H1 (cell line): Measurements from ENCODE around the gene BAHD1. TPM values are rescaled to one million over a fixed set of nuclear protein-coding genes. Genes with fewer than 3 reads are reported as not detected.
A peak's percentile ranks its signal among the peaks of the same experiment; 100 is the strongest.

Experiments used
- CTCF ChIA-PET: fragments of 300-600 bp; sonication (Branson Sonifier 250); formaldehyde crosslinking; loops from one replicate; lab custom pipeline; 2021; ENCODE audit not compliant: partially characterized antibody; lab: Charles Lee
- POLR2A ChIA-PET: fragments of 300-600 bp; sonication (Branson Sonifier 250); formaldehyde crosslinking; loops from one replicate; lab custom pipeline; 2021; ENCODE audit warnings: inconsistent platforms; ENCODE audit not compliant: partially characterized antibody; lab: Charles Lee
- DNase-seq, 2 experiments: peaks; one replicate each; pipeline versions ENCODE4 v3.0.0 to v3.0.0-alpha.2; 2010 to 2022; ENCODE audit warnings: low spot score in 2 of 2, low read depth in 1 of 2, mixed read lengths in 1 of 2
- FAIRE-seq: peaks from 2 replicates; lab custom pipeline; 2011; peaks lifted over from hg19 to GRCh38; lab: Jason Lieb, UNC
- H2AFZ ChIP-seq: 2 replicates; pipeline ENCODE4 v1.8.1; 2012; ENCODE audit warnings: low read length, inconsistent platforms
- H2AK5ac ChIP-seq: 2 replicates; pipeline ENCODE4 v1.6.1; 2013; ENCODE audit warnings: low read depth, low read length
- H2BK120ac ChIP-seq: replicated peaks from 2 replicates; pipeline ENCODE3; 2013; ENCODE audit warnings: low read depth, low read length, inconsistent platforms
- H2BK12ac ChIP-seq: 2 replicates; pipeline ENCODE4 v1.6.1; 2013; ENCODE audit warnings: low read depth, low read length
- H2BK15ac ChIP-seq: 2 replicates; pipeline ENCODE4 v1.6.1; 2013; ENCODE audit warnings: low read length
- H2BK20ac ChIP-seq: 2 replicates; pipeline ENCODE4 v1.6.1; 2013; ENCODE audit warnings: low read length
- H2BK5ac ChIP-seq: 2 replicates; pipeline ENCODE4 v1.6.1; 2013; ENCODE audit warnings: low read depth, low read length
- H3K14ac ChIP-seq: 2 replicates; pipeline ENCODE4 v1.6.1; 2013; ENCODE audit warnings: inconsistent platforms; ENCODE audit not compliant: insufficient read length
- H3K18ac ChIP-seq: 2 replicates; pipeline ENCODE4 v1.6.1; 2013; ENCODE audit warnings: low read length; ENCODE audit errors: extremely low read depth
- H3K23ac ChIP-seq: 2 replicates; pipeline ENCODE4 v1.6.1; 2013; ENCODE audit warnings: inconsistent platforms; ENCODE audit not compliant: insufficient read length
- H3K23me2 ChIP-seq: 2 replicates; pipeline ENCODE4 v1.6.1; 2013; ENCODE audit warnings: low read depth, low read length
- H3K27ac ChIP-seq: 2 replicates; pipeline ENCODE4 v1.6.1; 2011; ENCODE audit warnings: low read depth, low read length, inconsistent platforms
- H3K27me3 ChIP-seq, 4 experiments: replicated peaks in 1 of 4; 1 replicate in 1 of 4; 2 replicates in 3 of 4; pipeline versions ENCODE4 v1.6.1 to v1.8.1; 2011 to 2013; ENCODE audit warnings: low read length in 3 of 4, mild to moderate bottlenecking in 3 of 4, inconsistent platforms in 2 of 4, mixed read lengths in 2 of 4, moderate library complexity in 1 of 4; ENCODE audit not compliant: control insufficient read depth in 3 of 4, insufficient read depth in 3 of 4; ENCODE audit errors: extremely low read depth in 1 of 4
- H3K36me3 ChIP-seq, 4 experiments: 2 replicates each; pipeline versions ENCODE4 v1.6.1 to v1.8.1; 2011 to 2013; ENCODE audit warnings: mild to moderate bottlenecking in 4 of 4, low read length in 3 of 4, moderate library complexity in 2 of 4, control low read depth in 1 of 4, inconsistent platforms in 1 of 4; ENCODE audit not compliant: insufficient read depth in 4 of 4, control insufficient read depth in 2 of 4
- H3K4ac ChIP-seq: replicated peaks from 2 replicates; pipeline ENCODE3; 2013; ENCODE audit warnings: low read length, low read depth, mixed read lengths, inconsistent platforms; ENCODE audit not compliant: insufficient read length
- H3K4me1 ChIP-seq, 4 experiments: replicated peaks in 1 of 4; 1 replicate in 1 of 4; 2 replicates in 3 of 4; pipeline versions ENCODE4 v1.6.1 to v1.8.1; 2011 to 2013; ENCODE audit warnings: low read length in 3 of 4, inconsistent platforms in 2 of 4, mixed read lengths in 1 of 4; ENCODE audit not compliant: insufficient read depth in 4 of 4, control insufficient read depth in 3 of 4
- H3K4me2 ChIP-seq, 2 experiments: 2 replicates each; pipeline versions ENCODE4 v1.6.1 to v1.8.1; 2011 to 2013; ENCODE audit warnings: low read depth in 2 of 2, low read length in 2 of 2, control low read depth in 1 of 2, inconsistent platforms in 1 of 2, mild to moderate bottlenecking in 1 of 2; ENCODE audit not compliant: insufficient read depth in 1 of 2
- H3K4me3 ChIP-seq, 4 experiments: fragments of 200-600, 300-600 bp in 1 of 4; sonication (generic), shearing (Covaris generic), sonication (Bioruptor Twin) in 1 of 4; 2 replicates each; pipeline versions ENCODE4 v1.5.1 to v1.8.1; 2011 to 2016; ENCODE audit warnings: low read length in 4 of 4, low read depth in 3 of 4, control low read depth in 2 of 4, inconsistent platforms in 2 of 4, mild to moderate bottlenecking in 2 of 4, mixed read lengths in 1 of 4, moderate library complexity in 1 of 4; ENCODE audit not compliant: insufficient read depth in 2 of 4; ENCODE audit errors: extremely low read depth in 1 of 4
- H3K56ac ChIP-seq: replicated peaks from 2 replicates; pipeline ENCODE3; 2013; ENCODE audit warnings: low read depth, mild to moderate bottlenecking, mixed read lengths, low read length, inconsistent platforms; ENCODE audit not compliant: insufficient read length
- H3K79me1 ChIP-seq: 2 replicates; pipeline ENCODE4 v1.6.1; 2013; ENCODE audit warnings: low read depth, low read length, control low read depth
- H3K79me2 ChIP-seq, 2 experiments: 2 replicates each; pipeline versions ENCODE4 v1.6.1 to v1.8.1; 2012 to 2013; ENCODE audit warnings: low read length in 2 of 2, mild to moderate bottlenecking in 2 of 2, inconsistent platforms in 1 of 2; ENCODE audit not compliant: insufficient read depth in 2 of 2, control insufficient read depth in 1 of 2
- H3K9ac ChIP-seq, 4 experiments: replicated peaks in 1 of 4; 1 replicate in 1 of 4; 2 replicates in 3 of 4; pipeline versions ENCODE4 v1.6.1 to v1.8.1; 2011 to 2013; ENCODE audit warnings: low read depth in 3 of 4, low read length in 3 of 4, control low read depth in 2 of 4, mild to moderate bottlenecking in 2 of 4, moderate library complexity in 2 of 4, inconsistent platforms in 1 of 4; ENCODE audit errors: extremely low read depth in 1 of 4
- H3K9me3 ChIP-seq, 2 experiments: 2 replicates each; pipeline versions ENCODE4 v1.6.1 to v1.8.1; 2012 to 2013; ENCODE audit warnings: mild to moderate bottlenecking in 2 of 2, moderate library complexity in 2 of 2, control low read depth in 1 of 2, inconsistent platforms in 1 of 2, low read depth in 1 of 2, low read length in 1 of 2, mixed read lengths in 1 of 2; ENCODE audit not compliant: insufficient read depth in 2 of 2
- H4K20me1 ChIP-seq, 2 experiments: replicated peaks in 1 of 2; 2 replicates each; pipeline versions ENCODE3 to v1.8.1; 2011 to 2013; ENCODE audit warnings: inconsistent platforms in 2 of 2, low read length in 2 of 2, mild to moderate bottlenecking in 1 of 2; ENCODE audit not compliant: insufficient read depth in 2 of 2, control insufficient read depth in 1 of 2
- H4K5ac ChIP-seq: 2 replicates; pipeline ENCODE4 v1.6.1; 2013; ENCODE audit warnings: low read length, low read depth, mixed read lengths, inconsistent platforms; ENCODE audit not compliant: insufficient read length
- H4K8ac ChIP-seq: 2 replicates; pipeline ENCODE4 v1.8.0; 2013; ENCODE audit warnings: mild to moderate bottlenecking, moderate library complexity, low read length, inconsistent platforms; ENCODE audit not compliant: insufficient read depth; ENCODE audit errors: extremely low read depth
- H4K91ac ChIP-seq: replicated peaks from 2 replicates; pipeline ENCODE3; 2013; ENCODE audit warnings: low read length, mixed read lengths, inconsistent platforms; ENCODE audit not compliant: insufficient read length
- BACH1 ChIP-seq: IDR thresholded peaks from 2 replicates; pipeline ENCODE4 v1.6.1; 2012; ENCODE audit warnings: low read length, improper control_type of control experiment
- CTCF ChIP-seq, 3 experiments: IDR thresholded peaks; 1 replicate in 2 of 3; 2 replicates in 1 of 3; pipeline versions ENCODE4 v1.5.1 to v1.6.1; 2011; ENCODE audit warnings: low read length in 3 of 3, mild to moderate bottlenecking in 3 of 3, inconsistent platforms in 2 of 3, low read depth in 1 of 3, moderate library complexity in 1 of 3; ENCODE audit not compliant: insufficient read depth in 1 of 3; ENCODE audit errors: control extremely low read depth in 1 of 3
- EP300 ChIP-seq, 2 experiments: IDR thresholded peaks; 1 replicate in 1 of 2; 2 replicates in 1 of 2; pipeline ENCODE4 v1.6.1; 2011 to 2012; ENCODE audit warnings: low read depth in 2 of 2, low read length in 2 of 2, mild to moderate bottlenecking in 2 of 2, borderline replicate concordance in 1 of 2, inconsistent platforms in 1 of 2, moderate library complexity in 1 of 2
- JUN ChIP-seq: IDR thresholded peaks from 2 replicates; pipeline ENCODE4 v1.6.1; 2011; ENCODE audit warnings: low read depth, mild to moderate bottlenecking, improper control_type of control experiment, low read length
- MAX ChIP-seq: IDR thresholded peaks from 2 replicates; pipeline ENCODE4 v1.6.1; 2012; ENCODE audit warnings: inconsistent platforms
- RFX5 ChIP-seq: IDR thresholded peaks from 2 replicates; pipeline ENCODE4 v1.6.1; 2011; ENCODE audit warnings: low read depth, low read length, improper control_type of control experiment, borderline replicate concordance
- SP2 ChIP-seq: IDR thresholded peaks from 2 replicates; pipeline ENCODE4 v1.6.1; 2012; ENCODE audit warnings: mild to moderate bottlenecking, low read length, inconsistent platforms
- SRF ChIP-seq: IDR thresholded peaks from 2 replicates; pipeline ENCODE4 v1.6.1; 2011; ENCODE audit warnings: mild to moderate bottlenecking, low read depth, low read length, moderate library complexity
- TAF1 ChIP-seq: IDR thresholded peaks from 2 replicates; pipeline ENCODE4 v1.6.1; 2011; ENCODE audit warnings: mild to moderate bottlenecking, low read depth, low read length
- TAF7 ChIP-seq: optimal IDR thresholded peaks from 2 replicates; pipeline ENCODE3; 2011; ENCODE audit warnings: low read depth, mild to moderate bottlenecking, inconsistent platforms, low read length, moderate library complexity, borderline replicate concordance
- WGBS, 2 experiments: shearing (Covaris generic) in 1 of 2; methylation state at CpG; one replicate each; pipeline versions ENCODE4 v1.1.6 to v1.1.7; 2013 to 2015; ENCODE audit warnings: low lambda C conversion rate in 2 of 2, mixed read lengths in 2 of 2, inconsistent platforms in 1 of 2, low coverage in 1 of 2, missing lambda C conversion rate in 1 of 2; ENCODE audit not compliant: insufficient replicate concordance in 2 of 2, insufficient coverage in 1 of 2, insufficient read length in 1 of 2; ENCODE audit errors: extremely low coverage in 1 of 2, missing lambda C conversion rate in 1 of 2; 5-methylcytosine and 5-hydroxymethylcytosine counted together
- polyA plus RNA-seq, 7 experiments: library from polyadenylated mRNA; depleted of rRNA in 3 of 7; stranded (reverse) in 5 of 7; unstranded in 2 of 7; fragments of >200 nt in 5 of 7; fragments of 200-250 nt in 2 of 7; gene quantifications; 1 replicate in 5 of 7; 2 replicates in 1 of 7; 4 replicates in 1 of 7; pipeline versions ENCODE4 v1.2.1 to v1.2.3, GENCODE V29; 2011 to 2013; ENCODE audit warnings: missing spikeins in 2 of 7, mixed read lengths in 2 of 7
- total RNA-seq: library from RNA; stranded (reverse); fragmentation: NEBNext Ultra II Directional; extraction: Animal tissue kit (Norgen Biotek cat#: 25700); gene quantifications from 2 replicates; pipeline ENCODE4 v1.2.1, GENCODE V29; 2021

The BAHD1 gene
- total and polyA plus RNA-seq, 2 of the 8 experiments (the other 6 are each of a cell fraction or from before 2014, with no cell fraction given), result 15.0 to 38.9 TPM

- H3K4me2 ChIP-seq, result no peak overlapping the region
- WGBS, 2 experiments, result 78% methylated on average over 5 of the region's 5 CpGs; no CpG with 5 or more reads in 1 of the 2 experiments
- no peak overlapping the region for H3K4ac ChIP-seq
Measured at GRCh38 chr15:40498418-40498817, 57.7 kb downstream of the BAHD1 start.

More at GRCh38 chr15:40498418-40498817, 57.7 kb downstream of the BAHD1 start:
- no peaks in the 10 kb centered on the region for H3K9me3 ChIP-seq
- H2BK20ac ChIP-seq, result no peak overlapping the region
- no peak overlapping the region for H3K14ac ChIP-seq
- TF ChIP-seq BACH1 (no peak), CTCF (IDR thresholded peaks at IDR 0.05; ENCODE audit: control extremely low read depth in 1 of 3, insufficient read depth in 1 of 3, low read depth in 1 of 3, low read length in 3 of 3) (no peak), SRF (no peak), TAF7 (no peak), RFX5 (no peak), JUN (no peak), MAX (no peak), TAF1 (no peak), EP300 (IDR thresholded peaks at IDR 0.05; ENCODE audit: borderline replicate concordance in 1 of 2, low read depth in 2 of 2, low read length in 2 of 2) (no peak), SP2 (no peak)
- H3K9ac ChIP-seq, result no peak overlapping the region
- no peaks in the 10 kb centered on the region for H3K23me2 ChIP-seq
- H3K18ac ChIP-seq, result no peak overlapping the region
- H3K79me2 ChIP-seq, result no peaks in the 10 kb centered on the region
- H2BK5ac ChIP-seq, result no peak overlapping the region
- peak overlapping the region; percentile 75 for H3K23ac ChIP-seq
- peaks cover 0 to 2% of the 10 kb centered on the region in 2 experiments for H4K20me1 ChIP-seq
- ChIA-PET CTCF (interaction anchor here (2.1 kb wide), 1 partner anchor 8 kb away, joined by 9 read pairs; no protein-coding TSS in a partner anchor), POLR2A (no interaction called here)
- H4K8ac ChIP-seq, result no peak overlapping the region
- H3K4me1 ChIP-seq, result no peaks in the 10 kb centered on the region
- no peak overlapping the region for H4K91ac ChIP-seq
- no peak overlapping the region for H2BK12ac ChIP-seq
- H3K27ac ChIP-seq, result no peak overlapping the region
- no peak for FAIRE-seq
- H4K5ac ChIP-seq, result no peak overlapping the region
- no peaks in the 10 kb centered on the region; a peak in 1 of 7 replicates for H3K27me3 ChIP-seq
- H3K79me1 ChIP-seq, result no peaks in the 10 kb centered on the region
- no peak overlapping the region for H3K4me3 ChIP-seq
- no peak overlapping the region for H2BK120ac ChIP-seq
- no peak overlapping the region for H2BK15ac ChIP-seq
- DNase-seq, result no peak
- H3K56ac ChIP-seq, result no peak overlapping the region
- no peak overlapping the region for H2AK5ac ChIP-seq
- H2AFZ ChIP-seq, result no peak overlapping the region
- no peaks in the 10 kb centered on the region for H3K36me3 ChIP-seq
